Keratinocyte (primary cell): ENCODE measurements around the gene FAM174B. TPM values are rescaled to one million over a fixed set of nuclear protein-coding genes. Genes with fewer than 3 reads are reported as not detected.

Experiments used
- DNase-seq: peaks from one replicate; pipeline ENCODE4 v3.0.0-alpha.2; 2011; ENCODE audit warnings: low read depth, missing footprints, low spot score
- FAIRE-seq: peaks from 2 replicates; lab custom pipeline; 2011; peaks lifted over from hg19 to GRCh38; lab: Jason Lieb, UNC
- H2AFZ ChIP-seq: 2 replicates; pipeline ENCODE4 v1.6.0; 2012; ENCODE audit warnings: low read length, control low read depth, inconsistent platforms; ENCODE audit not compliant: control insufficient read depth
- H3K27ac ChIP-seq: 2 replicates; pipeline ENCODE4 v1.5.1; 2011; ENCODE audit warnings: low read length; ENCODE audit not compliant: control insufficient read depth, insufficient read depth
- H3K27me3 ChIP-seq: 3 replicates; pipeline ENCODE4 v1.6.0; 2011; ENCODE audit warnings: low read length; ENCODE audit not compliant: control insufficient read depth, insufficient read depth; ENCODE audit errors: extremely low read depth
- H3K36me3 ChIP-seq, 2 experiments: 2 replicates in 1 of 2; 3 replicates in 1 of 2; pipeline ENCODE4 v1.5.1; 2011; ENCODE audit warnings: low read length in 2 of 2, mild to moderate bottlenecking in 1 of 2; ENCODE audit not compliant: control insufficient read depth in 2 of 2, insufficient read depth in 2 of 2; ENCODE audit errors: extremely low read depth in 1 of 2
- H3K4me1 ChIP-seq: 3 replicates; pipeline ENCODE4 v1.5.1; 2011; ENCODE audit warnings: low read length; ENCODE audit not compliant: control insufficient read depth, insufficient read depth; ENCODE audit errors: extremely low read depth
- H3K4me2 ChIP-seq: 3 replicates; pipeline ENCODE4 v1.6.0; 2011; ENCODE audit warnings: low read depth, low read length; ENCODE audit not compliant: control insufficient read depth, insufficient read depth; ENCODE audit errors: extremely low read depth
- H3K4me3 ChIP-seq, 3 experiments: fragments of 200-600 bp in 1 of 3; sonication (generic) in 1 of 3; 2 replicates in 2 of 3; 3 replicates in 1 of 3; pipeline ENCODE4 v1.5.1; 2011 to 2016; ENCODE audit warnings: low read length in 3 of 3, mild to moderate bottlenecking in 3 of 3, control low read depth in 2 of 3, inconsistent platforms in 1 of 3, low read depth in 1 of 3, mixed read lengths in 1 of 3, mixed run types in 1 of 3, moderate library complexity in 1 of 3; ENCODE audit not compliant: control insufficient read depth in 2 of 3, insufficient read depth in 2 of 3; ENCODE audit errors: extremely low read depth in 1 of 3
- H3K79me2 ChIP-seq: 2 replicates; pipeline ENCODE4 v1.6.0; 2012; ENCODE audit warnings: low read length; ENCODE audit not compliant: control insufficient read depth, insufficient read depth
- H3K9ac ChIP-seq: 3 replicates; pipeline ENCODE4 v1.6.0; 2011; ENCODE audit warnings: low read length; ENCODE audit not compliant: control insufficient read depth, insufficient read depth; ENCODE audit errors: extremely low read depth
- H3K9me1 ChIP-seq: 3 replicates; pipeline ENCODE4 v1.6.0; 2011; ENCODE audit warnings: low read length; ENCODE audit not compliant: control insufficient read depth, insufficient read depth; ENCODE audit errors: extremely low read depth
- H3K9me3 ChIP-seq: 2 replicates; pipeline ENCODE4 v1.5.1; 2012; ENCODE audit warnings: low read depth, low read length; ENCODE audit not compliant: control insufficient read depth
- H4K20me1 ChIP-seq: 3 replicates; pipeline ENCODE4 v1.6.0; 2011; ENCODE audit warnings: low read length; ENCODE audit not compliant: control insufficient read depth, insufficient read depth; ENCODE audit errors: extremely low read depth
- EZH2 ChIP-seq: IDR thresholded peaks from one replicate; pipeline ENCODE4 v1.6.1; 2012; ENCODE audit warnings: inconsistent platforms, mild to moderate bottlenecking, low read length, moderate library complexity
- dilution Hi-C: fragments of 300-500 bp; cut with MboI; formaldehyde crosslinking; loops from one replicate; pipeline ENCODE4 v1.7.0; 2020; ENCODE audit warnings: low sequenced_read_pairs; ENCODE audit not compliant: extremely low pct_ligation_motif_present
- polyA plus RNA-seq, 5 experiments: library from polyadenylated mRNA; depleted of rRNA in 3 of 5; stranded (reverse) in 3 of 5; stranded (forward) in 1 of 5; unstranded in 1 of 5; fragments of >200 nt; gene quantifications; 1 replicate in 1 of 5; 2 replicates in 3 of 5; 3 replicates in 1 of 5; pipeline versions ENCODE4 v1.2.1 to v1.2.3, GENCODE V29; 2011 to 2012; ENCODE audit warnings: missing spikeins in 2 of 5, low read depth in 1 of 5, low replicate concordance in 1 of 5
- TF ChIP-seq, protein P1 (sequence below), 3 experiments: IDR thresholded peaks in 1 of 3; conservative IDR thresholded peaks in 1 of 3; optimal IDR thresholded peaks in 1 of 3; 2 replicates in 2 of 3; 3 replicates in 1 of 3; pipeline versions ENCODE3 to v1.5.1; 2011; ENCODE audit warnings: low read length in 3 of 3, mild to moderate bottlenecking in 3 of 3, moderate library complexity in 2 of 3, control low read depth in 1 of 3, inconsistent platforms in 1 of 3; ENCODE audit not compliant: insufficient read depth in 2 of 3; ENCODE audit errors: extremely low read depth in 1 of 3

Gene FAM174B
- polyA plus RNA-seq, 1 donor (not counting 4 experiments of a cell fraction or from before 2014, with no cell fraction given) = 0.73 TPM

DNA sequence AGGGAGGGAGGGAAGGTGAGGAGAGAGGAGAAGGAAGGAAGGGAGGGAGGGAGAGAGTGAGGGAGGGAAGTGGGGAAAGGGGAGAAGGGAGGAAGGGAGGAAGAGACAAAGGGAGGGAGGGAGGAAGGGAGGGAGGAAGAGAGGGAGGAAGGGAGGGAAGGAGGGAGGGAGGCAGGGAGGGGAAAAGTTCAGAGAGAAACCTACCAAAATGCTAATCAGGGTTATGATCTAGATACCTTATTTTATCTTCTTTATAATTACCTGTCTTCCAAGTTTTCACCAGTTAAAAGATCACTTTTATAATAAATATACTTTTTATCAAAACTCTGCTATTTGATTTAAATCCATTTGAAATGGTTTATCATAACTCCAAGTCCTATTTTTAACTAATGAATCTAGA, 44.4 kb downstream of the FAM174B start:
- FAIRE-seq (no peak), DNase-seq (no peak)
- Histone ChIP-seq H4K20me1 (no peaks in the 10 kb centered on the region), H3K79me2 (no peaks in the 10 kb centered on the region), H3K4me3 (no peak overlapping the region), H2AFZ (no peak overlapping the region), H3K27me3 (no peaks in the 10 kb centered on the region), H3K9ac (no peak overlapping the region), H3K4me1 (no peaks in the 10 kb centered on the region), H3K4me2 (no peak overlapping the region), H3K9me1 (no peaks in the 10 kb centered on the region), H3K27ac (no peak overlapping the region), H3K9me3 (no peaks in the 10 kb centered on the region), H3K36me3 (no peaks in the 10 kb centered on the region)
- dilution Hi-C loops = no loop called here
- TF ChIP-seq, protein P1, sequence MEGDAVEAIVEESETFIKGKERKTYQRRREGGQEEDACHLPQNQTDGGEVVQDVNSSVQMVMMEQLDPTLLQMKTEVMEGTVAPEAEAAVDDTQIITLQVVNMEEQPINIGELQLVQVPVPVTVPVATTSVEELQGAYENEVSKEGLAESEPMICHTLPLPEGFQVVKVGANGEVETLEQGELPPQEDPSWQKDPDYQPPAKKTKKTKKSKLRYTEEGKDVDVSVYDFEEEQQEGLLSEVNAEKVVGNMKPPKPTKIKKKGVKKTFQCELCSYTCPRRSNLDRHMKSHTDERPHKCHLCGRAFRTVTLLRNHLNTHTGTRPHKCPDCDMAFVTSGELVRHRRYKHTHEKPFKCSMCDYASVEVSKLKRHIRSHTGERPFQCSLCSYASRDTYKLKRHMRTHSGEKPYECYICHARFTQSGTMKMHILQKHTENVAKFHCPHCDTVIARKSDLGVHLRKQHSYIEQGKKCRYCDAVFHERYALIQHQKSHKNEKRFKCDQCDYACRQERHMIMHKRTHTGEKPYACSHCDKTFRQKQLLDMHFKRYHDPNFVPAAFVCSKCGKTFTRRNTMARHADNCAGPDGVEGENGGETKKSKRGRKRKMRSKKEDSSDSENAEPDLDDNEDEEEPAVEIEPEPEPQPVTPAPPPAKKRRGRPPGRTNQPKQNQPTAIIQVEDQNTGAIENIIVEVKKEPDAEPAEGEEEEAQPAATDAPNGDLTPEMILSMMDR (optimal IDR thresholded peaks at IDR 0.05 in 1 of 3, IDR thresholded peaks at IDR 0.05 in 1 of 3, conservative IDR thresholded peaks at IDR 0.05 in 1 of 3; ENCODE audit: extremely low read depth in 1 of 3, insufficient read depth in 2 of 3, low read length in 3 of 3) = no peak
- no peak for TF ChIP-seq EZH2

DNA sequence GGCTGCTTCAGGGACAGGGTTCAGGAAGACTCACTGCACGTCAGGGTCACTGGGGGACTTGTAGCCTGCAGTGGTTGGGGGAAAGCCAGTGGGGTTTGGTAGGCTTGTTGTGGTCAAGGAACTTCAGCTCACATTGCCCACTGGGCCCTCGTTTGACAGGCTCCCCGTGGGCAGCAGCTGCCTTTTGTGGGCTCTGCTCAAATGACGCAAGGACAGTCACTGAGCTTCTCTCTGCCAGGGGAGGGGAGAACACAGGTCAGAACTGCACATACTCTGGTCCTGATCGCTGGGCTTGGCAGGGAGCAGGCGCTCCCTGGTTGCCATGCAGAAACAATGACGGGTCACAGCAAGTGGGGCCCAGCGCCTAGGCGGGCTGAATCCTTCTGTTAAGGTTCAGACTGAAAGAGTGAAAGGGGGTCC, 45.5 kb downstream of the FAM174B start:
- H3K4me3 ChIP-seq = no peak overlapping the region
- H3K4me1 ChIP-seq = no peaks in the 10 kb centered on the region
- H3K9me1 ChIP-seq = no peaks in the 10 kb centered on the region
- no peak overlapping the region for H3K4me2 ChIP-seq
- no peak overlapping the region for H2AFZ ChIP-seq
- TF ChIP-seq EZH2 = no peak
- TF ChIP-seq, protein P1 (optimal IDR thresholded peaks at IDR 0.05 in 1 of 3, IDR thresholded peaks at IDR 0.05 in 1 of 3, conservative IDR thresholded peaks at IDR 0.05 in 1 of 3; ENCODE audit: extremely low read depth in 1 of 3, insufficient read depth in 2 of 3, low read length in 3 of 3) = no peak
- no peaks in the 10 kb centered on the region for H3K79me2 ChIP-seq
- H3K9me3 ChIP-seq = no peaks in the 10 kb centered on the region
- H3K36me3 ChIP-seq = no peaks in the 10 kb centered on the region
- FAIRE-seq = no peak
- H4K20me1 ChIP-seq = no peaks in the 10 kb centered on the region
- H3K27ac ChIP-seq = no peak overlapping the region
- no peak overlapping the region for H3K9ac ChIP-seq
- no peaks in the 10 kb centered on the region for H3K27me3 ChIP-seq
- dilution Hi-C loops = no loop called here
- no peak for DNase-seq
